NCI-H2227 treated with DMSO at 0.1 percent for 48 hours (cell line): ENCODE measurements around the gene ARL15.

ENCODE experiments used
- DNase-seq: peaks from one replicate; lab custom pipeline; 2025; lab: John Stamatoyannopoulos, UW

The ARL15 gene

DNA sequence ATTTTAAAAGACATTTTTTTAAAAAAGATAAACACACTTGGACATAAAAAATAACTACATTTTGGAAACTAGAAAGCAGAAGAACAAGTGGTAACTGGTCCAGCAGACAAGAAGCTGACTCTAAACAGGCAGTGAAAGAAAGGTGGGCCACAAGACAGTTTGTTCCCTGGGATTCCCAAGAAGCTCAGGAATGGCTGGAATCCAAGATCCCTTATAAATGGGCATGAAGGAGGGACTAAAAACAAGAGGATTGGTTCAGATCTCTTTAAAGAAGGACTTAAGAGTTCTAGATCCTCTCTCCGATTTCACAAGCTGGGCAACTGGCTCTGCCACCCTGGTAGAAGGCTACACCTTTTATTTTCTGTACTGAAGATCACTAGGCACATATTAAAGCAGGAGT, 102.8 kb downstream of the ARL15 start:
- DNase-seq: no peak

GRCh38 chr5:54206580-54207229, 103.7 kb downstream of the ARL15 start:
- no peak for DNase-seq

- no peak for DNase-seq
Observed at GRCh38 chr5:54205918-54206317, 104.5 kb downstream of the ARL15 start.

DNA sequence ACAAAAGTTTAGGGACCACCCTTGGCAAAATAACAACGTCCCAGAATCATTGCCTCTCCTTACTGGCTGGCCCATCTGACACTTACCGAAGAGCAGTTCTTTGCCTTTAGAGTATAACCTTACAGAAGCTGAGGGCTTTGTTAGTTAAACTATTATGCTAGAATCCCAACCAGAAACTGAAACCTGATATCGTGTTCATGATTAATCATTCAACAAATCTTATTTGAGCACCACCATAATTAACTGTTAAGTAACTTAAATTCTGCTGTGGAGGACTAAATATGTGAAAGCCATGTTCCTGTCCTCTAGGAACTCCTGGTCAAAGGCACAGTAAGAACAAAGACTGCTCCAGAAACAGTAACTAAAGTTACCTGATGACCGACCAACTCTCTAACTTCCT, 104.9 kb downstream of the ARL15 start:
- no peak for DNase-seq

- DNase-seq: no peak
Observed at GRCh38 chr5:54197018-54197417, 113.4 kb downstream of the ARL15 start.

GRCh38 chr5:54195701-54196100, 114.7 kb downstream of the ARL15 start:
- DNase-seq: no peak

DNA sequence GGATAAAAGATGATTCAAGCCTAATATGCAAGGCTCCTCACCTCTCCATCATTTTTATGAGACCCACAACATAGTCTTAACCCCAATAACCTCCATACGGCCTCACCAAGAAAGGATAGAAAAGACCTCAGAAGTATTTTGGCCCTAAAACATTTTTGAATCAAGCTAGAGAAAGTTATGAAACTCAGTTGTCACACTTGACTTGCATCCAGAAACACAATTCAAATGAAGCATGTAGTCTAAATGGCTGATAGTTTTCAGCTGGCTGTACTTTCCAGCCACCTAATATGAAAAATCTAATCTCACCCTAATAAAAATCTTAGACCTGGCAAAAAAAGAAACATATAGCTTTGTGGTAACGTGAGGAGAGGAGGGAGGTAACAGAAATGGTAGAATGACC, 116.1 kb downstream of the ARL15 start:
- no peak for DNase-seq

DNA sequence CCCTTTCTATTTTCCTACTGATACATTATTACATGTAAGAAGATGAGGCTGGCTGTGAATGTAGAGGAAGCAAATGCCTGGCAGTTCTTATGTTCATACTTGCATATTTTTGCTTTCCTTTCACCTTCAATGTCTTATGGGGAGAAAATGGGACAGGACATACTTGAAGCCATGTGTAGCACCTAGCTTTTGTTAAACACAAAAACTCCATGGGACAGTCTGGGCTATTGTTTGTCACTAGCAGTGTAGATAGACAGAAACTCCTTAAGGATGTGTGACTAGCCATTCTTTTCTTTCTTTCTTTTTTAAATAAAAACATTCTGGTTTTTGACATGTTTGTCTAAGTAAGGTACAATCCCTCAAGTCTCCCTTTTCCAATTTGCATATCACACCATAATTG, 122.7 kb downstream of the ARL15 start:
- DNase-seq: no peak

DNA sequence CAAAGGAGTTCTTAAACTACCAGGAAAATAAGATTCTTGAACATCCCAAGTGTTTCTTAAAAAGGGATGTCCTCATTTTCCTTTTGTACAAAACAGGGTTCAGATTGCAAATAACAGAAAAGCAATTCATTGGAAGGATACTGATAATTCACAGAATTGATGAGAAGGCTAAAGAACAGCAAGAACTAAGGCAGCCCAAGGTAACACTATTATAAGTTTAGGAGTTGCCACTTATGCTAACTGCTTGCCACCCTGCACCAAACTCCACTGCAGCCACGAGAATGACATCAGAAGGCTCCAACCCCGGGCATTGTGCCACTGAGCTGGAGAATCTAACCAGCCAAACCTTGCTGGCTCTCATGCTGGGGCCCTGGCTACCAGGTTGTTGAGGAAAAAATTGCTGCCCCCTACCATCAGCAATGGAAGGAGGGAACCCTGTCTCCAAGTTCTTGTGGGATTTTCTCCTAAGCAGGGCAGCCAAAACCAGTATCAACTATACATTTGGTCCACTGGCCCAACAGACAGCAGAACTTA, 123.4 kb downstream of the ARL15 start:
- DNase-seq: no peak

DNA sequence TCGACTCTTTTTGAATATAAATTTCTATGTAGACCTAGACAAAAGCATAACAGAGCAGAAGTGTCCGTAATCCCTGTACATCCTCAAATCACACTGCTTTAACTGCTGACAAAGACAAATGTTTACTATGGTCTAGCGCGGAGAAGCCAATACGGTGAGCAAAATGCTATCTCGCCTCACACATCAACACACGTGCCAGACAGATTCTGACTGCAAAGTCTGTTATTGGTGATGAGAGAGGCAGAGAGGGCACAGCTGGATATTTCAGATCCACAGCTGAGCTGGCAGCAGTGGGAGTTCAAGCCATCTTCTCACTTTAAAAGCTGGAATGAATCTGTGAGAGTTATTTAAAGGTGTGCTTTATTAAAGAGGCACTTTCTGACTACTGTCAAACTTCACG, 124.3 kb downstream of the ARL15 start:
- no peak for DNase-seq

DNA sequence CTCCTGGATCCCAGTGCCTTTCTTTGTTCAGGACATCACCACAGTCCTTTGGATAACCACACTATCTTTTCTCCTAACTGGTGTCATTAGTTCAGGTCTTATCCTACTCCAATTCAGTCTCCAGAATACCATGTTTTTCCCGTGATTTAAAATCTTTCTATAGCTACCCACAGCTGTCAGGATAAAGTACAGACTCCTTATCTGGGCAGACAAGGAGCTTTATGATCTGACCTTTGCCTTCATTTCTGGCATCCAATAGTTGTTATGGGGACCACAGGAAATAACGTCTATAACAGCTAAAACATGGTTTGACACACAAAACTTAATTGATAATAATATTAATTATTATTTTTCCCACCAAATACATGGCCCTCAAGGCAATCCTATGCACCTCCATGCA, 125.6 kb downstream of the ARL15 start:
- DNase-seq: no peak

DNA sequence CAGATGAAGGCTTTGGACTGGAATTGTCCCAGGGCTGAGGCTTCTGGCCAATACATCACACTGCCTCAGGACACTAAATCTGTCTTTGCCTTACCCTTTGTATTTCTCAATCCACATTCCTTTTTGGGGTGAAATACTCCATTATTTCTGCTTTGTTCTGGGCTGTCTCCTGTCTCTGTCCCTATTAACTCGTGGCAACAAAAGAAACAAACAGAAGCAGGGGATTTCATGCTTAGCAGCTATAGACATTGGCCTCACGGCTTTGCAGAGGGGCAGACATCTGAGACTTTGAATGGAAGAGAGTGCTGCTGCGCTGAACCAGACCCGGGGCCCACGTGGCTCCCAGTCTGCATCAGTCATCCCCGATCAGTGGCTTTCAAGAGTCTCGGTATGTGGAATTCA, 129.7 kb downstream of the ARL15 start:
- no peak for DNase-seq

DNA sequence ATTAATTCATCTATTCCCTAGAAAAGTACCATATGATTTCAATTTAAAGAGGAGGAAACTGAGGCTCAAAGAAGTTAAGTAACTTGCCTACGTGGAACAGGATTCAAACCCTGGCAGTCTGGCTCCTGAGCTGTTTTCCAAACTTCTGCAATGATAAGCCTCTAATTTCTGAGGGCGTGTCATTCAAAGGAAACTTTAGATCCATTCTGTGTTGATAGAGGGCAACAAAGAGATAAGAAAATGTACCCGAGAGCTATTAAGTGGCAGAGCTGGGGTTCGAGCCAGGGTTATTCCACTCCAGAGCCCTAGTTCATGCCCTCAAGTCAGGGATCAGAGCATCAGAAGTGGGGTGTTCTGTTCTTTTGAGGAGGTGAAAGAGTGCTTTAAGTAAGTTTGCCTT, 131.4 kb downstream of the ARL15 start:
- no peak for DNase-seq

GRCh38 chr5:54178207-54178606, 132.2 kb downstream of the ARL15 start:
- DNase-seq: no peak

- no peak for DNase-seq
Observed at GRCh38 chr5:54177058-54177457, 133.3 kb downstream of the ARL15 start.

- DNase-seq: no peak
Observed at GRCh38 chr5:54176066-54176830, 134.1 kb downstream of the ARL15 start.

DNA sequence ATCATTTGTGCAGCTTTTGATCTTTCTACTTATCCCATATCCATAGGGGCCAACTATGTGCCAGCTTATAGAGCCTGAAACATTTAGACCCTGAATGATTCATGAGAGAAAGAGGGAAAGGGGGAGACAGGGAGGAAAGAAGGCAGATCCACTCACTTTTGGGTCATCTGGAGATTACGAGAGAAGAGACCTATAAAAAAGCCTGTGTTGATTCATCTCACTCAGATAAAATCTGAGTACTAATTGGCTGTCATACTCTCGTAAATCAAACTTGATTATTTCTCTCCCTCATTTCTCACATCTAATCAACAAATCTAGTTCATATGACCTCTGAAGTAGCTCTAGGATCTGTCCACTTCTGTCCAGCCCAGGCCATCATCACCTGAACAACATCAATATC, 137.1 kb downstream of the ARL15 start:
- DNase-seq: no peak

GRCh38 chr5:54171645-54172384, 138.6 kb downstream of the ARL15 start:
- DNase-seq: no peak

DNA sequence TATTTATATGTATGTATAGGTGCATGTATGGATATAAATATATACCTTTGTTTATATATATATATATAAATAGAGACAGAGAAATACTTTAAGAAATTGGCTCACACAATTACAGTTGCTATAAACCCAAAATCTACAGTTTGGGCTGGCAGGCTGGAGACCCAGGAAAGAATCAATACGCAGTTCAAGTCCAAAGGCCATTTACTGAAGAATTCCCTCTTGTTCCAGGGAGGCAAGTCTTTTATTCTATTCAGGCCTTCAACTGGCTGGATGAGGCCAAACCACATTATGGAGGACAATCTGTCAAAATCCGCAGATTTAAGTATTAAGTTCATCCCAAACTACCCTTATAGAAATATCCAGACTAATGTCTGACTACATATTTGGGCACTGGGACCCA, 144.7 kb downstream of the ARL15 start:
- no peak for DNase-seq

- DNase-seq: no peak
Observed at GRCh38 chr5:54162184-54162583, 148.2 kb downstream of the ARL15 start.

DNA sequence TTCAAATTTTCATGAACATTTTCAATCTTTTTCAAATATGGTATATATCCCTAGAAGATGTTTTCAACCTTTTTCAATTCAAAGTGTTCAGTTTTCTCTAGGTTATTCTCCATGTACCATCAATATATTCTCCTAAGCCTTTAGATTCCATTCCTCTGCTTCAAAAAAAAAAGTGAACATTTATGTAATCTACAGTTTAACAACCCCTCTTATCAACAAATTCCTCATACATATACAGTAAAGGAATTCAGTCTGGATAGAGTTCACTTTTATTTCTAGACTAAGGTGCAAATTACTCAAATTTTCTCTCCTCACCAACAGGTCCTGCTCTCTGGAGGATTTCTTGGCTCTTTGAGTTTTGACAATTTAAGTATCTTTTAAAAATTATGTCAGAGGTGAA, 150.0 kb downstream of the ARL15 start:
- no peak for DNase-seq

GRCh38 chr5:54159893-54160195, 150.5 kb downstream of the ARL15 start:
- DNase-seq: no peak
